Measurements from ENCODE around the gene MED12.

- no peak for TF ChIP-seq CTCF (conservative IDR thresholded peaks at IDR 0.05 in 1 of 2, IDR thresholded peaks at IDR 0.05 in 1 of 2; ENCODE audit: low read depth in 1 of 2, low read length in 2 of 2)
- TF ChIP-seq EZH2 (IDR thresholded peaks at IDR 0.05; ENCODE audit: low read length, missing control alignments) = no peak
These were observed 29.3 kb downstream of the MED12 start for GRCh38 chrX:71147496-71148277.

All from fibroblast of lung (primary cell).